HG02973 (cell line): ENCODE data around the gene KIF21A.
"Not testable (repeated sequence)": the region's sequence is repeated elsewhere in the genome, so short reads cannot be mapped to it uniquely, and the experiment has no call there.

Source experiments
- ATAC-seq: cut with Tn5 transposase; IDR thresholded peaks from one replicate; pipeline ENCODE4 v1.9.1; 2021; ENCODE audit warnings: moderate library complexity; ENCODE audit not compliant: unreplicated experiment

KIF21A gene

GRCh38 chr12:39443081-39443928 is at the start of gene KIF21A:
Gene KIF21A (minus strand): TSS chr12:39443120. CDS start chr12:39442970, 150 bp downstream.
- ATAC-seq: peak; percentile 96

GRCh38 chr12:39490500-39491282 is 47.8 kb upstream of the KIF21A start:
- no peak for ATAC-seq

- ATAC-seq: no peak
These were observed 40.7 kb upstream of the KIF21A start for GRCh38 chr12:39483597-39483996.

GRCh38 chr12:39483042-39483441 is 40.1 kb upstream of the KIF21A start:
- no peak for ATAC-seq

- ATAC-seq: no peak
These were observed 34.0 kb upstream of the KIF21A start for GRCh38 chr12:39476894-39477293.

GRCh38 chr12:39476121-39476520 is 33.2 kb upstream of the KIF21A start:
- no peak for ATAC-seq

- ATAC-seq: not testable (repeated sequence)
These were observed 32.2 kb upstream of the KIF21A start for GRCh38 chr12:39475136-39475535.

- ATAC-seq: peak; percentile 84
These were observed 24.5 kb upstream of the KIF21A start for GRCh38 chr12:39467432-39467870.

- no peak for ATAC-seq
These were observed 22.2 kb upstream of the KIF21A start for GRCh38 chr12:39464976-39465695.

- ATAC-seq: no peak
These were observed 18.1 kb upstream of the KIF21A start for GRCh38 chr12:39461059-39461458.

- no peak for ATAC-seq
These were observed 16.1 kb upstream of the KIF21A start for GRCh38 chr12:39459027-39459434.

GRCh38 chr12:39451977-39452376 is 9.1 kb upstream of the KIF21A start:
- ATAC-seq: no peak

GRCh38 chr12:39448038-39448437 is 5.1 kb upstream of the KIF21A start:
- ATAC-seq: no peak

- ATAC-seq: no peak
These were observed 949 bp upstream of the KIF21A start for GRCh38 chr12:39443929-39444209.

GRCh38 chr12:39442831-39443080 is 164 bp downstream of the KIF21A start:
- peak; percentile 26 for ATAC-seq

- ATAC-seq: peak; percentile 21
These were observed 723 bp downstream of the KIF21A start for GRCh38 chr12:39441963-39442830.

GRCh38 chr12:39441189-39441962 is 1.5 kb downstream of the KIF21A start:
- no peak for ATAC-seq

- ATAC-seq: no peak
These were observed 2.1 kb downstream of the KIF21A start for GRCh38 chr12:39440781-39441180.

- no peak for ATAC-seq
These were observed 2.8 kb downstream of the KIF21A start for GRCh38 chr12:39440101-39440500.

- no peak for ATAC-seq
These were observed 7.4 kb downstream of the KIF21A start for GRCh38 chr12:39435531-39435930.
